ENCODE measurements around the gene SPATS2.
A peak's percentile ranks its signal among the peaks of the same experiment; 100 is the strongest.

The SPATS2 gene

GRCh38 chr12:49478949-49479664, 111.8 kb downstream of the SPATS2 start:
- Mint-ChIP-seq H3K9me3 (no peaks in the 10 kb centered on the region), H3K27me3 (no peaks in the 10 kb centered on the region), H3K4me3 (no peak overlapping the region), H3K36me3 (ENCODE audit: insufficient read depth) (no peaks in the 10 kb centered on the region), H3K4me1 (no peaks in the 10 kb centered on the region), H3K27ac (ENCODE audit: low read depth) (no peak overlapping the region)
- ATAC-seq (replicated peaks; ENCODE audit: extremely low read depth, poor library complexity, severe bottlenecking) = no peak
- DNase-seq (ENCODE audit: low spot score in 2 of 2) = no peak

- DNase-seq (ENCODE audit: low spot score in 2 of 2) (no peak), ATAC-seq (replicated peaks; ENCODE audit: extremely low read depth, poor library complexity, severe bottlenecking) (no peak)
- H3K36me3 Mint-ChIP-seq (ENCODE audit: insufficient read depth) = no peaks in the 10 kb centered on the region
- H3K27me3 Mint-ChIP-seq = no peaks in the 10 kb centered on the region
- no peak overlapping the region for H3K4me3 Mint-ChIP-seq
- H3K27ac Mint-ChIP-seq (ENCODE audit: low read depth) = no peak overlapping the region
- no peaks in the 10 kb centered on the region for H3K9me3 Mint-ChIP-seq
- H3K4me1 Mint-ChIP-seq = no peaks in the 10 kb centered on the region
Observed at GRCh38 chr12:49482095-49483051, 115.1 kb downstream of the SPATS2 start.

GRCh38 chr12:49483619-49484018, 116.4 kb downstream of the SPATS2 start:
- Mint-ChIP-seq H3K4me1 (no peaks in the 10 kb centered on the region), H3K4me3 (no peak overlapping the region), H3K36me3 (ENCODE audit: insufficient read depth) (no peaks in the 10 kb centered on the region), H3K27ac (ENCODE audit: low read depth) (no peak overlapping the region), H3K9me3 (no peaks in the 10 kb centered on the region), H3K27me3 (no peaks in the 10 kb centered on the region)
- ATAC-seq (replicated peaks; ENCODE audit: extremely low read depth, poor library complexity, severe bottlenecking) = no peak
- DNase-seq (ENCODE audit: low spot score in 2 of 2) = no peak

GRCh38 chr12:49487605-49488004, 120.3 kb downstream of the SPATS2 start:
- no peaks in the 10 kb centered on the region for H3K4me1 Mint-ChIP-seq
- H3K36me3 Mint-ChIP-seq (ENCODE audit: insufficient read depth) = no peaks in the 10 kb centered on the region
- no peak for DNase-seq (ENCODE audit: low spot score in 2 of 2)
- H3K27me3 Mint-ChIP-seq = no peaks in the 10 kb centered on the region
- H3K9me3 Mint-ChIP-seq = no peaks in the 10 kb centered on the region
- H3K27ac Mint-ChIP-seq (ENCODE audit: low read depth) = no peak overlapping the region
- no peak for ATAC-seq (replicated peaks; ENCODE audit: extremely low read depth, poor library complexity, severe bottlenecking)
- H3K4me3 Mint-ChIP-seq = no peak overlapping the region

GRCh38 chr12:49489154-49489553, 121.9 kb downstream of the SPATS2 start:
- no peak overlapping the region for H3K4me3 Mint-ChIP-seq
- no peaks in the 10 kb centered on the region for H3K4me1 Mint-ChIP-seq
- H3K27ac Mint-ChIP-seq (ENCODE audit: low read depth) = no peak overlapping the region
- no peak for DNase-seq (ENCODE audit: low spot score in 2 of 2)
- no peaks in the 10 kb centered on the region for H3K27me3 Mint-ChIP-seq
- ATAC-seq (replicated peaks; ENCODE audit: extremely low read depth, poor library complexity, severe bottlenecking) = no peak
- no peaks in the 10 kb centered on the region for H3K36me3 Mint-ChIP-seq (ENCODE audit: insufficient read depth)
- no peaks in the 10 kb centered on the region for H3K9me3 Mint-ChIP-seq

DNA sequence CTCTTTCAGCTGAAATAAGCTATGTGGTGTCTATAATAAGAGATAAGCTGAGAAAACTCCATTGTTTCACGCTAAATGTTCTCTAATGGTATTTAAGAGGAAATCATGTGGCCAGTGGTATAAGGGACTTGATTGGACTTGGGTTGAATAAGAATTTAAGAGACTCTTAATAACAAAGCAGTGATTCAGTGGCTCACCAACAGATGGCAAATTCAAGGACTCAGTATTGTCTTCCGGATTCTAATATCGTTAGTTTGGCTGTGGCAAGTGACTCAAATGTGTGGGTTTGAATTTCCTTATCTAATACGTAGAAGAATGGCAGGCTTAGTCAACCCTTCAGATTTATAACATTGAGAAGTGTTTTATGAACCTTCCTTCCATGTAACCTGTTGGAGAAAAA, 122.5 kb downstream of the SPATS2 start:
- no peaks in the 10 kb centered on the region for H3K36me3 Mint-ChIP-seq (ENCODE audit: insufficient read depth)
- H3K27ac Mint-ChIP-seq (ENCODE audit: low read depth) = peak overlapping the region; percentile 51
- no peak overlapping the region for H3K4me3 Mint-ChIP-seq
- no peak for DNase-seq (ENCODE audit: low spot score in 2 of 2)
- ATAC-seq (replicated peaks; ENCODE audit: extremely low read depth, poor library complexity, severe bottlenecking) = no peak
- H3K9me3 Mint-ChIP-seq = no peaks in the 10 kb centered on the region
- H3K4me1 Mint-ChIP-seq = no peaks in the 10 kb centered on the region
- no peaks in the 10 kb centered on the region for H3K27me3 Mint-ChIP-seq

DNA sequence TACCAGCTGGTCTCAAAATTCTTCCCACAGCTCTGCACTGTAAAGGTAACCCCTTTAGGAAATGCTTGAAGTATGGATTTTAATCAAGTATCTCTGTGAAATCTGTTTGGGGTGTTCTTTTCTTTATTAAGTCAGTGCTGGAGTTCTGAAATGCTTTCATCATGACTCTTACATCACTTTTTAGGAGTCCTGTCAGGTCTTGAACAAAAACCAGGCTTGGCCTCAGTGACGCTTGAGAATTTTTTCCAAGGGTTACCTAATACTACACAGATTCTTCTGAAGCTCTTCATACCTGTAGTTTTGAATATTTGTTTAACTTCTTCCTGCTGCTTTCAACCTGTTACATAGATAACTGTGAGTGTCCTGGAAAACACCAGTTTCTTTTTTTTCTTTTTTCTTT, 124.6 kb downstream of the SPATS2 start:
- Mint-ChIP-seq H3K4me1 (no peaks in the 10 kb centered on the region), H3K9me3 (no peaks in the 10 kb centered on the region), H3K27me3 (no peaks in the 10 kb centered on the region), H3K27ac (ENCODE audit: low read depth) (no peak overlapping the region), H3K36me3 (ENCODE audit: insufficient read depth) (peaks cover 1% of the 10 kb centered on the region), H3K4me3 (no peak overlapping the region)
- no peak for ATAC-seq (replicated peaks; ENCODE audit: extremely low read depth, poor library complexity, severe bottlenecking)
- no peak for DNase-seq (ENCODE audit: low spot score in 2 of 2)

GRCh38 chr12:49493900-49494299, 126.6 kb downstream of the SPATS2 start:
- Mint-ChIP-seq H3K36me3 (ENCODE audit: insufficient read depth) (peaks cover 4% of the 10 kb centered on the region), H3K27ac (ENCODE audit: low read depth) (no peak overlapping the region), H3K4me3 (no peak overlapping the region), H3K4me1 (no peaks in the 10 kb centered on the region), H3K27me3 (no peaks in the 10 kb centered on the region), H3K9me3 (no peaks in the 10 kb centered on the region)
- ATAC-seq (replicated peaks; ENCODE audit: extremely low read depth, poor library complexity, severe bottlenecking) (no peak), DNase-seq (ENCODE audit: low spot score in 2 of 2) (no peak)

GRCh38 chr12:49496417-49497360, 129.4 kb downstream of the SPATS2 start:
- no peak overlapping the region for H3K27ac Mint-ChIP-seq (ENCODE audit: low read depth)
- H3K4me1 Mint-ChIP-seq = no peaks in the 10 kb centered on the region
- H3K36me3 Mint-ChIP-seq (ENCODE audit: insufficient read depth) = peaks cover 6% of the 10 kb centered on the region
- no peaks in the 10 kb centered on the region for H3K27me3 Mint-ChIP-seq
- H3K4me3 Mint-ChIP-seq = no peak overlapping the region
- ATAC-seq (replicated peaks; ENCODE audit: extremely low read depth, poor library complexity, severe bottlenecking) (no peak), DNase-seq (ENCODE audit: low spot score in 2 of 2) (no peak)
- no peaks in the 10 kb centered on the region for H3K9me3 Mint-ChIP-seq

DNA sequence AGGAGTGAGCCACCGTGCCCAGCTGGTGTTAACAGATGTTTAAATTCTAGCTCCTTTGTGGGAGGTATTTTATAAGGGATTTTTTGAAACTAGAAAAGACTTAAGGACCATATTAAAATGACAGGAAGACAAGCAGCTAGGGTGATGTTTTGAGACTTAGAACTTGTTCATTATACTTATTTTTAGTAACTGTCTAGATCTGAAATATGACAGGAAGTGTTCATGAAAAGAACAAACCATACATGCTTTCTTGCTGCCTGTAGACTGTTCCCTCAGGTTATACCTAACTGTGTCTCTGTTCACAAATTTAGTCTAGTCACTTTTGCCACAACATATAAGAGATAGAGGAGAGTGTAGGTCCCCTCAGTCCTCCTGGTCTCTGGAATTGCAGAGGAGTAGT, 134.6 kb downstream of the SPATS2 start:
- ATAC-seq (replicated peaks; ENCODE audit: extremely low read depth, poor library complexity, severe bottlenecking) (no peak), DNase-seq (ENCODE audit: low spot score in 2 of 2) (no peak)
- Mint-ChIP-seq H3K27me3 (no peaks in the 10 kb centered on the region), H3K4me1 (no peaks in the 10 kb centered on the region), H3K4me3 (no peak overlapping the region), H3K27ac (ENCODE audit: low read depth) (no peak overlapping the region), H3K9me3 (no peaks in the 10 kb centered on the region), H3K36me3 (ENCODE audit: insufficient read depth) (peaks cover 6% of the 10 kb centered on the region)

DNA sequence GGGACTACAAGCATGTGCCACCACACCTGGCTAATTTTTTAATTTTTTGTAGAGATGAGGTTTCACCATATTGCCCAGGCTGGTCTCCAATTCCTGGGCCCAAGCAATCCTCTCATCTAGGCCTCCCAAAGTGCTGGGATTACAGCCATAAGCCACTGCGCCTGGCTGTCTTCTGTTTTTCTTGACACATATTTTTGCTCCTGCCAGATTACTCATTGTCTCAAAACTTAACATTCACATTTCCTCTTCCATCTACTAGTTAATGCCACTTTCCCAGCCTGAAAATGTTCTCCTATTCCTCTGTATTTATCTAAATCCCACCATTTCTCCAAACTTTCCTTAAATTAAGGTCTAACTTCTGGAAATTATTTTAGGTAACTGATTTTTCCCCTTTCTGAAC, 135.3 kb downstream of the SPATS2 start:
- Mint-ChIP-seq H3K36me3 (ENCODE audit: insufficient read depth) (peaks cover 5% of the 10 kb centered on the region), H3K4me3 (no peak overlapping the region), H3K9me3 (no peaks in the 10 kb centered on the region), H3K27ac (ENCODE audit: low read depth) (no peak overlapping the region), H3K4me1 (no peaks in the 10 kb centered on the region), H3K27me3 (no peaks in the 10 kb centered on the region)
- DNase-seq (ENCODE audit: low spot score in 2 of 2) (no peak), ATAC-seq (replicated peaks; ENCODE audit: extremely low read depth, poor library complexity, severe bottlenecking) (no peak)

DNA sequence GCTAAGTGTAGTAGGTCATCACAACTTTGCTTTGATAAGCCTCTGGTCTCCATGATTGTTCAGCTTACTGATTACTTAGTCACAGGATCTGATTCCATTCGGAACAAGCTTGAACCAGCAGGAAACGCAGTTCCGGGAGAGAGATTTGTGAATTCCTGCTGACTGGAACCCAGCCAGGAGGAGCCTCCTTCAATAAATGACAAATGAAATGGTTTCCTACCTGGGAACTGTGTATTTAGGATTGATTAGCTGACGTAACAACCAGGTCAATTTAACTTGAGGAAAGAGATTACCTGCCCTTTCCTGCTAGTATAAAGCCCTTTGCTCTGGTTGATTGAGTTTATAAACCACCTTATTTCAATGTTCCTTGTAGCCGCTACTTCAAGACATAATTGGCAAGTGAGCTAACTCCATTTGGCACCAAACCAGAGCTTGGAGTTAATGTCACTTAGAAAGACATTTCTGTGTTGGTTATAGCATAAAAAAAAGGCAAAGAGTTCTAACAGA, 136.5 kb downstream of the SPATS2 start:
- DNase-seq (ENCODE audit: low spot score in 2 of 2) = no peak
- Mint-ChIP-seq H3K4me1 (no peaks in the 10 kb centered on the region), H3K4me3 (no peak overlapping the region), H3K27ac (ENCODE audit: low read depth) (no peak overlapping the region), H3K36me3 (ENCODE audit: insufficient read depth) (peaks cover 4% of the 10 kb centered on the region), H3K9me3 (no peaks in the 10 kb centered on the region), H3K27me3 (no peaks in the 10 kb centered on the region)
- ATAC-seq (replicated peaks; ENCODE audit: extremely low read depth, poor library complexity, severe bottlenecking) = no peak
